Neural cell (in vitro differentiated cells): Measurements from ENCODE around the gene DNAJB6. TPM values are rescaled to one million over a fixed set of nuclear protein-coding genes. Genes with fewer than 3 reads are reported as not detected.

Source experiments
- H2AFZ ChIP-seq: fragments of 200-600, 300-800 bp; sonication (generic), shearing (Covaris generic); 2 replicates; pipeline ENCODE4 v1.6.0; 2014; ENCODE audit warnings: low read depth, mild to moderate bottlenecking, antibody characterized with exemption, low read length, moderate library complexity
- H3F3A ChIP-seq: fragments of 200-600 bp; shearing (Covaris generic); 2 replicates; pipeline ENCODE4 v1.6.1; 2016; ENCODE audit warnings: mild to moderate bottlenecking, moderate library complexity, mixed read lengths, antibody characterized with exemption, low read length; ENCODE audit not compliant: insufficient read depth, poor library complexity, severe bottlenecking
- H3K27ac ChIP-seq: fragments of 200-600, 300-800 bp; sonication (generic), shearing (Covaris generic); 2 replicates; pipeline ENCODE4 v1.5.1; 2014; ENCODE audit warnings: mild to moderate bottlenecking, low read length, moderate library complexity
- H3K27me3 ChIP-seq: fragments of 300-800, 200-600 bp; sonication (generic), shearing (Covaris generic); 2 replicates; pipeline ENCODE4 v1.6.0; 2014; ENCODE audit warnings: mild to moderate bottlenecking, low read depth, low read length, moderate library complexity; ENCODE audit not compliant: insufficient read depth
- H3K36me3 ChIP-seq: fragments of 300-800, 200-600 bp; sonication (generic), shearing (Covaris generic); 2 replicates; pipeline ENCODE4 v1.5.1; 2014; ENCODE audit warnings: mild to moderate bottlenecking, antibody characterized with exemption, low read length, moderate library complexity; ENCODE audit not compliant: insufficient read depth
- H3K4me2 ChIP-seq: fragments of 300-800, 200-600 bp; sonication (generic), shearing (Covaris generic); 2 replicates; pipeline ENCODE4 v1.6.0; 2014; ENCODE audit warnings: mild to moderate bottlenecking, low read length
- H3K4me3 ChIP-seq: fragments of 300-800, 200-600 bp; sonication (generic), shearing (Covaris generic); 2 replicates; pipeline ENCODE4 v1.5.1; 2014; ENCODE audit warnings: mild to moderate bottlenecking, low read length, moderate library complexity
- H3K79me2 ChIP-seq: fragments of 200-600 bp; shearing (Covaris generic); replicated peaks from 2 replicates; pipeline ENCODE4 v1.6.0; 2014; ENCODE audit warnings: mild to moderate bottlenecking, low read length, moderate library complexity; ENCODE audit not compliant: insufficient read depth
- H3K9ac ChIP-seq: fragments of 300-800, 200-600 bp; sonication (generic), shearing (Covaris generic); 2 replicates; pipeline ENCODE4 v1.6.1; 2016; ENCODE audit warnings: mild to moderate bottlenecking, low read length, mixed read lengths
- H3K9me2 ChIP-seq: fragments of 200-600 bp; shearing (Covaris generic); 2 replicates; pipeline ENCODE4 v1.6.1; 2016; ENCODE audit warnings: mild to moderate bottlenecking, low read length, mixed read lengths; ENCODE audit not compliant: insufficient read depth
- H3K9me3 ChIP-seq: fragments of 200-600, 300-800 bp; sonication (generic), shearing (Covaris generic); 2 replicates; pipeline ENCODE4 v1.6.1; 2016; ENCODE audit warnings: mild to moderate bottlenecking, mixed run types, low read length, moderate library complexity, mixed read lengths
- H4K20me1 ChIP-seq: fragments of 200-600 bp; shearing (Covaris generic); 2 replicates; pipeline ENCODE4 v1.6.1; 2016; ENCODE audit warnings: mild to moderate bottlenecking, mixed run types; ENCODE audit not compliant: insufficient read depth
- CTCF ChIP-seq: fragments of 450-650 bp; IDR thresholded peaks from 2 replicates; pipeline ENCODE4 v1.5.1; 2014; ENCODE audit warnings: antibody characterized with exemption, mild to moderate bottlenecking, moderate library complexity; ENCODE audit not compliant: poor library complexity, severe bottlenecking
- EP300 ChIP-seq: fragments of 450-650 bp; conservative IDR thresholded peaks from 2 replicates; pipeline ENCODE4 v1.6.1; 2014; ENCODE audit warnings: antibody characterized with exemption, mild to moderate bottlenecking, moderate library complexity; ENCODE audit not compliant: poor library complexity, severe bottlenecking
- EZH2 ChIP-seq: fragments of 200-600, 300-800 bp; shearing (Covaris generic), sonication (generic); IDR thresholded peaks from 2 replicates; pipeline ENCODE4 v1.6.1; 2014; ENCODE audit warnings: antibody characterized with exemption, low read length, borderline replicate concordance, mild to moderate bottlenecking; ENCODE audit not compliant: insufficient read depth, poor library complexity, severe bottlenecking
- MXI1 ChIP-seq: fragments of 450-650 bp; conservative IDR thresholded peaks from 2 replicates; pipeline ENCODE4 v1.6.1; 2014; ENCODE audit warnings: antibody characterized with exemption, mild to moderate bottlenecking; ENCODE audit not compliant: poor library complexity, severe bottlenecking
- POLR2AphosphoS5 ChIP-seq: IDR thresholded peaks from 2 replicates; pipeline ENCODE4 v1.6.1; 2012
- RAD21 ChIP-seq: fragments of 450-650 bp; conservative IDR thresholded peaks from 2 replicates; pipeline ENCODE4 v1.6.1; 2014; ENCODE audit warnings: antibody characterized with exemption, mild to moderate bottlenecking, moderate library complexity
- SMC3 ChIP-seq: fragments of 450-650 bp; conservative IDR thresholded peaks from 2 replicates; pipeline ENCODE4 v1.6.1; 2014; ENCODE audit warnings: antibody characterized with exemption, mild to moderate bottlenecking, moderate library complexity; ENCODE audit not compliant: poor library complexity
- TAF1 ChIP-seq: IDR thresholded peaks from 2 replicates; pipeline ENCODE4 v1.6.1; 2012; ENCODE audit warnings: low read depth
- polyA plus RNA-seq: library from polyadenylated mRNA; depleted of rRNA; stranded (reverse); fragments of >200 nt; gene quantifications from 2 replicates; pipeline ENCODE4 v1.2.3, GENCODE V29; 2014
- TF ChIP-seq, protein P1 (sequence below): IDR thresholded peaks from 2 replicates; pipeline ENCODE4 v1.6.1; 2012; ENCODE audit warnings: borderline replicate concordance

The DNAJB6 gene
- polyA plus RNA-seq, 1 donor from 2014 or later = 427 TPM

DNA sequence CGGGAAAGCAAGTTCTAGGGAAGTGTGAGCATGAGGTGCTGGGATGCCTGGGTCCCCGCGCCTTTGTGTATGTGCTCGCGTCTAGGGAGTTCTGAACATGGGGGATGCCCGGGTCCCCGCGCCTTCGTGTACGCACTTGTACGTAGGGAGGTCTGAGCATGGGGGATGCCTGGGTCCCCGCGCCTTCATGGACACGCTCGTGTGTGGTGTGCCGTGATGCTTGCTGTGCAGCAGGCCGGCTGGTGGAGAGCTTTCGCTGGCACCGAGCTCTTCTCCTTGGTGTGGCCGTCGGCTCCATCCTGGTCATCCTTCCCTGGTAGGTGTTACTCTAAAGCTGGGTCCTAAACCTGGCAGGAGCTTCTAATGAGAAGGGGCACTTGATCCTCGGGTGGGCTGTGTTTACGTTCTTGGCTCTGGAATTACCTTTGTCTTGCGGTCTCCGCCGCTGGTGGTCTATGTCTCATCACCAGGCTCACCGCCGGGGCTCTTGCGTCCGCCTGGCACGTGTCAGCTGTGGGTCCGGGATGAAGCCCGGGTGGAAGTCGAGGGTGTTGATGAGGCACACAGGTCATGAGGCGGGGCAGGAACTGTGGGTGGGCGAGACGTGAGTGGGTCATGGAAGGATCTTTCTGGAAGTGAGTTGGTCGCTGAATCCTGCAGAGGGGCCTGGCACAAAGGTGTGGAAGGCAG, 63.5 kb downstream of the DNAJB6 start:
- Histone ChIP-seq H3K27ac (no peak overlapping the region), H3K9me2 (no peaks in the 10 kb centered on the region), H2AFZ (no peak overlapping the region), H3F3A (no peaks in the 10 kb centered on the region), H3K9me3 (no peaks in the 10 kb centered on the region), H3K36me3 (no peaks in the 10 kb centered on the region), H3K27me3 (no peaks in the 10 kb centered on the region), H3K4me2 (no peak overlapping the region), H3K4me3 (no peak overlapping the region), H4K20me1 (no peaks in the 10 kb centered on the region), H3K9ac (no peak overlapping the region), H3K79me2 (no peaks in the 10 kb centered on the region)
- TF ChIP-seq EP300 = no peak
- no peak for TF ChIP-seq POLR2AphosphoS5
- TF ChIP-seq RAD21 = no peak
- TF ChIP-seq CTCF = no peak
- TF ChIP-seq EZH2 = no peak
- no peak for TF ChIP-seq TAF1
- TF ChIP-seq MXI1 = no peak
- TF ChIP-seq, protein P1, sequence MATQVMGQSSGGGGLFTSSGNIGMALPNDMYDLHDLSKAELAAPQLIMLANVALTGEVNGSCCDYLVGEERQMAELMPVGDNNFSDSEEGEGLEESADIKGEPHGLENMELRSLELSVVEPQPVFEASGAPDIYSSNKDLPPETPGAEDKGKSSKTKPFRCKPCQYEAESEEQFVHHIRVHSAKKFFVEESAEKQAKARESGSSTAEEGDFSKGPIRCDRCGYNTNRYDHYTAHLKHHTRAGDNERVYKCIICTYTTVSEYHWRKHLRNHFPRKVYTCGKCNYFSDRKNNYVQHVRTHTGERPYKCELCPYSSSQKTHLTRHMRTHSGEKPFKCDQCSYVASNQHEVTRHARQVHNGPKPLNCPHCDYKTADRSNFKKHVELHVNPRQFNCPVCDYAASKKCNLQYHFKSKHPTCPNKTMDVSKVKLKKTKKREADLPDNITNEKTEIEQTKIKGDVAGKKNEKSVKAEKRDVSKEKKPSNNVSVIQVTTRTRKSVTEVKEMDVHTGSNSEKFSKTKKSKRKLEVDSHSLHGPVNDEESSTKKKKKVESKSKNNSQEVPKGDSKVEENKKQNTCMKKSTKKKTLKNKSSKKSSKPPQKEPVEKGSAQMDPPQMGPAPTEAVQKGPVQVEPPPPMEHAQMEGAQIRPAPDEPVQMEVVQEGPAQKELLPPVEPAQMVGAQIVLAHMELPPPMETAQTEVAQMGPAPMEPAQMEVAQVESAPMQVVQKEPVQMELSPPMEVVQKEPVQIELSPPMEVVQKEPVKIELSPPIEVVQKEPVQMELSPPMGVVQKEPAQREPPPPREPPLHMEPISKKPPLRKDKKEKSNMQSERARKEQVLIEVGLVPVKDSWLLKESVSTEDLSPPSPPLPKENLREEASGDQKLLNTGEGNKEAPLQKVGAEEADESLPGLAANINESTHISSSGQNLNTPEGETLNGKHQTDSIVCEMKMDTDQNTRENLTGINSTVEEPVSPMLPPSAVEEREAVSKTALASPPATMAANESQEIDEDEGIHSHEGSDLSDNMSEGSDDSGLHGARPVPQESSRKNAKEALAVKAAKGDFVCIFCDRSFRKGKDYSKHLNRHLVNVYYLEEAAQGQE = no peak
- TF ChIP-seq SMC3 = no peak

GRCh38 chr7:157401567-157402387, 65.0 kb downstream of the DNAJB6 start:
- Histone ChIP-seq H3K36me3 (no peaks in the 10 kb centered on the region), H2AFZ (no peak overlapping the region), H3F3A (no peaks in the 10 kb centered on the region), H3K9ac (no peak overlapping the region), H3K27me3 (no peaks in the 10 kb centered on the region), H4K20me1 (no peaks in the 10 kb centered on the region), H3K9me2 (no peaks in the 10 kb centered on the region), H3K79me2 (no peaks in the 10 kb centered on the region), H3K4me3 (no peak overlapping the region), H3K9me3 (no peaks in the 10 kb centered on the region), H3K4me2 (no peak overlapping the region), H3K27ac (no peak overlapping the region)
- no peak for TF ChIP-seq SMC3
- TF ChIP-seq, protein P1 = no peak
- no peak for TF ChIP-seq RAD21
- no peak for TF ChIP-seq TAF1
- no peak for TF ChIP-seq EZH2
- no peak for TF ChIP-seq CTCF
- TF ChIP-seq EP300 = no peak
- no peak for TF ChIP-seq MXI1
- TF ChIP-seq POLR2AphosphoS5 = no peak
